Left ventricle myocardium superior (tissue), 1 donor: ENCODE data around the gene MYRIP. TPM values are rescaled to one million over a fixed set of nuclear protein-coding genes. Genes with fewer than 3 reads are reported as not detected.
"Not testable (repeated sequence)": the region's sequence is repeated elsewhere in the genome, so short reads cannot be mapped to it uniquely, and the experiment has no call there.

Experiments
- ATAC-seq: fragments of 200-7000 bp; cut with Tn5 transposase; one replicate; pipeline ENCODE4 v1.9.1; 2020; ENCODE audit warnings: mild to moderate bottlenecking, moderate library complexity
- DNase-seq: peaks from one replicate; pipeline ENCODE4 v3.0.0-alpha.2; 2020
- intact Hi-C: fragments of 100-400 bp; cut with micrococcal nuclease; formaldehyde crosslinking; loops from one replicate; pipeline ENCODE4 v1.11.0; 2022
- total RNA-seq: library from RNA; stranded (reverse); fragmentation: NEBNext Ultra II Directional; extraction: Animal tissue kit (Norgen Biotek cat#: 25700); gene quantifications from one replicate; pipeline ENCODE4 v1.2.1, GENCODE V29; 2021
- donor health status: DM: no; HTN: yes; CAD: no; lungs with severe emphysema.

Gene MYRIP
- total RNA-seq, 1 donor from 2014 or later = 0.84 TPM

DNA sequence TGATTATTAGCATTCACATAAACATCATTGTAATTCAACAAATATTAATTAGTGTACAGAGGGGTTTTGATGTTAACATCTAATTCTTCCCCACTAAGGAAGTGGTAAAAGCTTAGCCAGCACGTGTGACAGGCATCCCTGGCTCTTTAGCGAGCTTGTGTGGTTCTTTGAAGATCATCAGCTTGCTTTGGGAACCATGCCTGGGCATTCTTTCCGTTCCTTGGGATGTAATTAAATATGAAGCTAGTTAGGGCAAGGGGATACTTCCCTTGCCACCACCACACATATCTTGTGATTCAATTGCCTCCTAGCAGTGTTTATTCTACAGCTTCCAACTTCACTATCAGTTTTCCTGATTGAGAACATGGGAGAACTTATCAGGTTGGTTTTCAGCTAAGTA is 246.5 kb downstream of the MYRIP start:
- ATAC-seq (no peak), DNase-seq (no peak)
- intact Hi-C loops = no loop called here

DNA sequence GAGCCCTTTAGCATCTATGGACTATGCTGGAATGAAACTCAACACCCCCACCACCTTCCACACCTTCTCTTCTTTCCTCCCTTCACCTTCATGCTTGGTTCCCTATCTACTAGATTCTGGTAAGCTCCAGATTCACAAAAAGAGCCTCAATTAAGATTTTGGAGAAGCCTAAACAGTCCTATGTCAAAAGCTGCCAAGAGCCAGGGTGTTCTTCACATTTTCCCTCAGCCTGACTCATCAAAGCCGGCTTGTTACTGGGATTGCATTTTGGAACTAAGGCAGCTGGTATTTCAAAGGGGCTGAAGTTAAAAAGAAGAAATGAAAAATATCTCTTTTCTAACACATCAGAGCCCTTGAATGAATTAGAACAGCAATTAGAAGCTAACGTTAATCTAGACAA is 247.7 kb downstream of the MYRIP start:
- intact Hi-C loops = no loop called here
- no peak for DNase-seq
- no peak for ATAC-seq

DNA sequence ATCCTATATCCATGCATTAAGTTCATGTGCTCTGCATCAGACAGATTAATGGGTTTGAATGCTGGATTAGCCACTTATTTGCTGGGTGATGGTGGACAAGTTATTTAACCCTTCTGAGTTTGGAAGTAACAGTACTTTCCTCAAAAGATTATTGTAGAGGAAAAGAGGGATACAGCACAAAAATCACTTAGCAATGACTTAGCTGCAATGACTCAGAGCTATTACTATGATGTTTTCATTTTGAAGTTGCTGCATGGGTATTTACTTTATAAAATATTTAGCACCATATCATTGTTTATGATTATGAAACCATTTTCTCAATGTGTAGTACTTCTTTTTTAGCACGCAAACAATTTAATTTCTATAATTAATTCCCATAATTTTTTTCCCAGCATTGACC is 248.4 kb downstream of the MYRIP start:
- intact Hi-C loops = no loop called here
- DNase-seq (no peak), ATAC-seq (no peak)

DNA sequence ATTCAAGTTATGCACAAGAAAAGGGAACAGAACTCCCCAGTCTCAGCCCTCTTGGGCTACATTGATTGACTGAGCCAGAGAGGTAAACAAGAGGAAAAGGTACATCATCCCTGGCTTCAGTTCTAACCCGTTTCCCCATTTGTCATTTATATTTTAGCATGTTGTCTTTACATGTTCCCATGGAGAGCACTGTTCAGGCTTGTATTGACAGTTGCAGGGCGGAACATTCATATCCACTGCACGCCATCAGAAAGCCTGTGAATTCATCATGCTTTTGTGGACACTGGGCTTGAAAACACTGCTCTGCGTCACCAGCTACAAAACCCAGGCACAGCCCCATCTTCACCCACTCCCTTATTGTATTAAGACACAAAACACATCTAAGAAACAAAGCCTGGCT is 259.2 kb downstream of the MYRIP start:
- DNase-seq (no peak), ATAC-seq (no peak)
- intact Hi-C loops = no loop called here

DNA sequence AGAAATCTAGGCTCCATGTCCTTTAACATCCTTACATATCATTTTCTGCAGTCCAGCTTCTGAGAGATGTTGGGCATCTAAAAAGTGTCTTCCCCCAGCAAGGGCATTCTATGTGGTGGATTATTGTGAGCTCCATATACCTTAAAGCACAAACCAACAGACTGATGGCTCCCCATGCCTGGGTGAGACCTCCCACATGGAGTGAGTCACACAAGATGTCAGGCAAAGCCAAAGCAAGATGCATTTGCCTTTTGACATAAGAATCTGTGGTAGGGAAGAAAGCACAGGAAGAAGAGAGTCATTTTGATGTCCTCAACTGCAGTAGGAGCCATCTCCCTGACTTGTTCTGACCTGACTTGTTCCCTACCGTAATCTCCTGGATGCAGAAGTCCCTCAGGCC is 261.4 kb downstream of the MYRIP start:
- ATAC-seq = no peak
- intact Hi-C loops = no loop called here
- no peak for DNase-seq

DNA sequence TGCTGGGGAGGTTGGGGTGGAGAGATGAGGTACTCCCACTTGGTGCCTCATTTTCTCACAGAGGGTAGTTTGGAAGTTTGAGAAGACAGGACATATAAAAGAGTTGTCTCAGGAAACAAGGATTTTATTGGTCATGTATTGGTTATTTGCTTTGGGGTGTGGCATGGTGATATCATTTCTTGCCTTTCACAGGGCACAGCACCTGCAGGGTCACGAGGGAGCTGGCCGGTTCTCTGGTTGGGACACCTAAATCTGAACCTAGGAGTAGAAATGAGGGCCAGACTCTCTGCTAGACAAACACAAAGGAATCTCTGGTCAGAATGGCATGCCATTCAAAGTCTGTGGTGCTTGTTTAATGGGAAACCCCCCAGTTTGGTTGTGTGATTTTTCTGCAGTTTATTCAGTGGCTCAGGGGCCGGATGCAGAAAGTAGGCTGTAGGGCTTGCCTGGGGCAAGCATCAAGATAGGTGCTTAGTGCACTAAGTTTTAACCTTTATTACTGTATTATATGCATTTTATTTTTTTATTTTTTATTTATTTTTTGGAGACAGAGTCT is 262.4 kb downstream of the MYRIP start:
- intact Hi-C loops = no loop called here
- DNase-seq = no peak
- no peak for ATAC-seq

DNA sequence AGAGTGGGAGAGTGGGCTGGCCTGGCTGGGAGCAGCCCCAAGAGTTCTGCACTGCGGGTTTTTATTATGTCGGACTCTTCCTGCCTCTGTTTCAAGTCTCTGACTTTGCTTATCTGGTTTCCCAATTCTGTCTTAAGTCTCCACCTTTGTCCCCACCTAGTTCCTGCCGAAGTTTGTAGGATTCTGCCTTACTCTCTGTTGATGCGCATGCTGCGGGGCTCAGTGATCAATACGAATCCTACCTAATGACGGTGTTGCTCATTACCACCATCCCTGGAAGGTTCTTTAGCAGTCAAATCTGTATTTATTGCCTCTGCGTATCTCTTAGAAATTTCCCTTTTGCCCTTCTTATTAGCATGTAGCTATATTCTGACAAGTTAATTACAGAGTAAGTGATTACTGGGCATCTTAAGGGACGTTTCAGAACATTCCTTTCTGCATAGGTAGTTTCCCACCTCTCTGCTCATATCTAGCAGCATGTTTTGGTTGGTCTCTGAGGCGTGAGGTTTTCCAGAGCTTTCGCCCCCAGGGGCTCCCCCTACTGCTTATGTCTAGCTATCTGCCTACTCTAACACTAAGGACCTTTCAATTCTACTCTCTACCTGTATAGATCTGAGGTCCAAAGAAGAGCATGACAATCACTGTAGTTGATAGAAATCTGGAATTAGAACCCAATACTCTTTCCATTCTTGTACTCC is 264.1 kb downstream of the MYRIP start:
- DNase-seq = no peak
- ATAC-seq = no peak
- intact Hi-C loops = no loop called here

DNA sequence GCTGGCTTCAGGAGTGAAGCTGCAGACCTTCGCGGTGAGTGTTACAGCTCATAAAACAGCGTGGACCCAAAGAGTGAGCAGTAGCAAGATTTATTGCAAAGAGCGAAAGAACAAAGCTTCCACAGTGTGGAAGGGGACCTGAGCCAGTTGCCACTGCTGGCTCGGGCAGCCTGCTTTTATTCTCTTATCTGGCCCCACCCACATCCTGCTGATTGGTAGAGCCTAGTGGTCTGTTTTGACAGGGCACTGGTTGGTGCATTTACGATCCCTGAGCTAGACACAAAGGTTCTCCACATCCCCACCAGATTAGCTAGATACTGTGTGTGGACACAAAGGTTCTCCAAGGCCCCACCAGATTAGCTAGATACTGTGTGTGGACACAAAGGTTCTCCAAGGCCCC is 267.7 kb downstream of the MYRIP start:
- intact Hi-C loops, DNase-seq, ATAC-seq: not testable (repeated sequence)

DNA sequence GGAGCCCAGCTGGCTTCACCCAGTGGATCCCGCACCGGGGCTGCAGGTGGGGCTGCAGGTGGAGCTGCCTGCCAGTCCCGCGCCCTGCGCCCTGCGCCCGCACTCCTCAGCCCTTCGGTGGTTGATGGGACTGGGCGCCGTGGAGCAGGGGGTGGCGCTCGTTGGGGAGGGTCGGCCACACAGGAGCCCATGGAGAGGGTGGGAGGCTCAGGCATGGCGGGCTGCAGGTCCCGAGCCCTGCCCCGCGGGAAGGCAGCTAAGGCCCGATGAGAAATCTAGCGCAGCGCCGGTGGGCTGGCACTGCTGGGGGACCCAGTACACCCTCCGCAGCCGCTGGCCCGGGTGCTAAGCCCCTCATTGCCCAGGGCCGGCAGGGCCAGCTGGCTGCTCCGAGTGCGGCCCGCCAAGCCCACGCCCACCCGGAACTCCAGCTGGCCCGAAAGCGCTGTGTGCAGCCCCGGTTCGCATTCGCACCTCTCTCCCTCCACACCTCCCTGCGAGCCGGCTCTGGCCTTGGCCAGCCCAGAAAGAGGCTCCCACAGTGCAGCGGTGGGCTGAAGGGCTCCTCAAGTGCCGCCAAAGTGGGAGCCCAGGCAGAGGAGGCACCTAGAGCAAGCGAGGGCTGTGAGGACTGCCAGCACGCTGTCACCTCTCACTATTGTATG is 268.6 kb downstream of the MYRIP start:
- intact Hi-C loops, ATAC-seq, DNase-seq: not testable (repeated sequence)

DNA sequence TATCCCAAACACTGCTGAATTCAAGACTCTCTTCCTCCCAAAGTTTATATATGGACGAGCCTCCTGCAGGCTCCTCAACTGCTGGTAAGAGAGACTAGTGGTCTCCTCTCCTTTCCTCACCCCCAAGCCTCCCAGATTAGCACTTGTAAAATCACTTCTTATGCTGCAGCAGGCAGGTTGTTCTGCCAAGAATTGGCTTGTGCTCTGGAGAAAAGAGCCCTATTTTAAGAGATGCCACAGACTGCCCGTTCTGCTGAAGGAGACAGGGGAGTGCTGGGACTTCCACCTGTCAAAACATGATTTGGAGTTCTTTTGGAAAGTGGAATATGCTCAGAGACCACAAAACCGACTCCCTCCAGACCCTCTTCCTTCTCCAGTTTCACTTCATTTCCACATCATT is 269.2 kb downstream of the MYRIP start:
- DNase-seq (no peak), ATAC-seq (no peak)
- intact Hi-C loops = no loop called here

DNA sequence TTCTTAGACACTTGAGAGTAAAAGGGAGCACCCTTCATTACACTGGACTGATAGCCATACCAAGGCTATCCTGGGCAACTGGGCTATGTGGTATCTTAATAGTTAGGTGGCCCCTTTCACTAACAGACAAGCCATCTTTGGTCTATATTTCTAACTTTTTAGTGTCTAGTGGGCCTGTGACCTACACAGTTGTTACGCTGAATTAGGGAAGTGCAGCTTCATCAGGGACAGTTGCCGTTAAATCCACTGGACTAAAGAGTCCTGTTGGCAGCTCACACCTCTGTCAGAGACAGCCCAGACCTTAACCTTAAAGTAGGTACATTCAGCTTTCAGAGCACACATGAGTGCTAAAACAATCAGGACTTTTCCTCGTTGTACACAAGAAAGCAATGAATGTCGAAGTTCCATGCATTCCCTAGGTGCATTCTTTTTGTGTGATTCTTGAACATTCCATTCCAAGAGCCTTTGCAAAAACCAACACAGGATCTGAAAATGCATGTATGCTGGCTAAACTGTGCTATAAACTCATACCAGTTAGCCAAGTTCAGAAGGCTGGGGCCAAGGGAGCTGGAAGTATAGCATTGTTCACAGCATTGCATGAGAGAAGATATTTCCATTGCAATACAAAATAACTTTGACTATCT is 269.9 kb downstream of the MYRIP start:
- DNase-seq (no peak), ATAC-seq (no peak)
- intact Hi-C loops = no loop called here

DNA sequence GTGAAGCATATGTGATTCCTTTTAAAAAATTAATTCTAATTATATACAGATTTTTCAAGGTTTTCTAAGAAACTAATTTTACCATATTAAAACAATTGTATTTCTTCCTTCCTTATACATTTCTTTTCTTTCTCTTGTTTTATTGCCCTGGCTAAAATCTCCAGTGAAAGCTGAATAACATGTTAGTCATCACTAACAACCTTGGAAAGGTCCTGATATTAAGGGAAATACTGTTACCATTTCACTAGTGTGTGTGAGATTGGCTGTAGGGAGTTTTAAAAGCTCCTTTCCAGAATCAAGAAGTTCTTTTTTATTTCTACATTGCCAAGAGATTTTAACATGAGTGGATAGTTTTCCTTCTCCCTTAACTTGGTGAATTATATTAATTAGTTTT is 270.4 kb downstream of the MYRIP start:
- no peak for ATAC-seq
- DNase-seq = no peak
- intact Hi-C loops = no loop called here

DNA sequence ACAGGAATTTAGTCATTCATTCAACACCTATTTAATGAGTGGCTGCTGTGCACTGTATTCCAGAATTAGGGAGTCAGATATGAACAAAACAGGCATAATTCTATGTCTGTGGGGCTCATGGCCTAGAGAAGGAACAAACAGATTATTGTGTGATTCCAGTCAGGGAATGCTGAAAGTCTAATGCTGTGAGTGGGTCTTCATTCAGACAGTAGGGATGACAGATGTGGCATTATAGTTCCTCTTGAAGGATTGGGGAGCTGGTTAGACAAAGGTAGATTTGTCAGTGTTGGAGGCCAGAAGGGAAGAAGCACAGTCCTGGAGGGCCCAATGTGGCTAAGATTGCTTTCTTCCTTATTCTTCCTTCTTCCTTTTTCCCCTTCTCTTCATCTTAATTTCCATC is 273.7 kb downstream of the MYRIP start:
- ATAC-seq = no peak
- no peak for DNase-seq
- intact Hi-C loops = no loop called here

DNA sequence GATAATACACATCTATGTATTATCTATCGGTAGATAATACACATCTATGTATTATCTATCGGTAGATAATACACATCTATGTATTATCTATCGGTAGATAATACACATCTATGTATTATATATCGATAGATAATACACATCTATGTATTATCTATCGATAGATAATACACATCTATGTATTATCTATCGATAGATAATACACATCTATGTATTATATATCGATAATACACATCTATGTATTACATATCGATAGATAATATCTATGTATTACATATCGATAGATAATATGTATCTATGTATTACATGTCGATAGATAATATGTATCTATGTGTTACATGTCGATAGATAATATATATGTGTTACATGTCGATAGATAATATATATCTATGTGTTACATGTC is 275.0 kb downstream of the MYRIP start:
- intact Hi-C loops, ATAC-seq, DNase-seq: not testable (repeated sequence)

DNA sequence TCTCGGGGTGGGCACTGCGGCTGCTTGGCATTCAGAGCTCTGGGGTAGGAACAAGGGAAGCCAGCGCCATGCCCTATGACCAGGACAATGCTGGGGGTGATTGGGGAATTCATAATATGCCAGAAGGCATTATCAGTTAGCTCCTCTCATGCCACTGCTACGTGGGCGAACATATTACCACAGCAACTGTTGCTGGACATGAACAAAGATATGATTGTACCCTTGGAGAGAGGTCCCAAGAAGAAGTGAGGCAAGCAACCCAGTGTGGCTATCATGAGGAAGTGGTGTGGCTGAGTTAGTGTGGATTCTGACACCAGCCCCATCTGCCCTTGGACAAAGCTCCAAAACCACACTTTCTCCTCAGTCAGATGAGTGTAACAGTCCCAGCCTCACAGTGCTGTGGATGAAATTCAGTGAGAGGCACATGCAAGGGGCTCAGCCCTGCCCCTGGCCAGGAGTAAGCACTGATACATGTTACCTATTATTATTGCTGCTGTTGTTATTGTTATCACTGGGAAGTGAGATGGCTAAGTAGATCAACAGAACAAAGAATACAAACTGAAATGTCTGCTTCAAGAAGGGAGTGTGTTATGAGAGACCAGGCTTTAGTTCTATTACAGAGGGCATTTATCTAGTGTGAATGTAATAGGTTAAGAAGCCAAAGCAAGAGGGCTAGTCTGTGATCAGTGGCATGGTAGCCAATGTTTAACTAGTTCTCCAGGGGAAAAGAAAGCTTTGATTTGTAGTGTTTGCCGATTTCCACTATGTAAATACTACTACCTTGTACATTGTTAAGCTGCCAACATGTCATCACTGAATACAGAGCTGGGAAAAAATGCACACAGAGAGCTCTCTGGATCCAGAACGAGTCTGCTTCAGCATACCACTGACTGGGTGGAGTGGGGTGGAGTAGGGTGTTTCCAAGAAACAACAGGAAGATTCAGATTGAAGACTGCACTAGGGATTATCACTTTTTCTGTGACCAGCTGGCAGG is 277.8 kb downstream of the MYRIP start:
- DNase-seq (no peak), ATAC-seq (no peak)
- intact Hi-C loops = no loop called here

DNA sequence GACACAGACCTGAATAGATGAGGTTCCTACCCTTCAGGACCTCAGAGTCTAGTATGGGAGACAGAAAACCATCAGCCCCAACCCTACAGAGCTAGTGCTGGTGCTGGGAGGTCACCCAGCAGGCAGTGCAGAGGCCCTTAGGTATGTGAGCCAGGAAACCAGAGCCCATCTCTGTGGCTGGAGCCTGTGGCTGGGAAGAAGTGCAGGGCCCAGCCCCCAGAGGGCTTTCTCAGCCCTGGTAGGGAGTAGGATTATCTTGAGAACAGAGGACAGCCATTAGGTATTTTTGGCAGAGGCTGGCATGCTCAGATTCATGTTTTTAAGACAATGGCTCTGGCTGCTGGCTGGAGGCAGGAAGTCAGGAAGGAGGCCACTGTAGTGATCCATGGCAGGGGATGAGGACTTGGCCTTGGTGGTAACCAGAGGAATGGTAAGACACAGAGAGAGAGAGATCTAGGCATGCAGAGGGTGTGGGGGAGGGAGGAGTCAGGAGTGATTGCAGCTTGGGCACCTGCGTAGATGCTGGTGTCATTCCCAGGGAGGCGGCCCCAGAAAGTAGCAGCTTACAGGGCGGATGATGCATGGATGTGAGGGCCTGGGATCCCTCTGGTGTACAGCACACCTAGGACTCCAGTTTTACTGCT is 279.2 kb downstream of the MYRIP start:
- intact Hi-C loops = no loop called here
- ATAC-seq = no peak
- no peak for DNase-seq

DNA sequence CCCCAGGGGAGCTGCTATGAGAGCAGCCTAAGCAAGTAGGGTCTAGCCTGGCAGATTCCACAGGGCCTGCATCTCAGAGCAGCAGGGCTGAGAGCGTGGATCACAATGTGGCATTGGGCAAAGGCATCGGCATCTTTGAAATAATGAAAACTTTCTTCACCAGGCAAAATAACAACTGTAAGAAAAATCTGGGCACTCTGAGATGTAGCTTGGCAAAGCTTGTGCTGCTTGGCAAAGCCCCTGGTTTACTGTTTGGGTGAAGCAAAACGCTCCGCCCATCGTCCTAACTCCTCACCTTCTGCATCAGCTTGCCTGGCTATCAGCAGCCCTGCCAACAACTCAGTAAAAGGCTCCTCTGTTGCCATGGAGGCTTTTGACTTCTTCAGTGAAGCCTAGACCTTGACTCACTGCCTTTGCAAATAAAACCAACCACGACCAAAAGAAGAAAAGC is 287.3 kb downstream of the MYRIP start:
- DNase-seq (no peak), ATAC-seq (no peak)
- intact Hi-C loops = no loop called here
